HG03175 (cell line): ENCODE measurements around the gene LDLRAD4.

Experiments
- ATAC-seq: cut with Tn5 transposase; IDR thresholded peaks from one replicate; pipeline ENCODE4 v1.9.1; 2021; ENCODE audit warnings: mild to moderate bottlenecking, moderate library complexity; ENCODE audit not compliant: unreplicated experiment

The LDLRAD4 gene

GRCh38 chr18:13218368-13218991 lies at the start of gene LDLRAD4:
Gene LDLRAD4 (plus strand): TSS chr18:13218760.
- ATAC-seq, result no peak

- no peak for ATAC-seq
Observed at GRCh38 chr18:13173578-13174145, 44.9 kb upstream of the LDLRAD4 start.

GRCh38 chr18:13175266-13175665 lies 43.3 kb upstream of the LDLRAD4 start:
- ATAC-seq, result no peak

- no peak for ATAC-seq
Observed at GRCh38 chr18:13175754-13176210, 42.8 kb upstream of the LDLRAD4 start.

- no peak for ATAC-seq
Observed at GRCh38 chr18:13176847-13177246, 41.7 kb upstream of the LDLRAD4 start.

- no peak for ATAC-seq
Observed at GRCh38 chr18:13178197-13178596, 40.4 kb upstream of the LDLRAD4 start.

- no peak for ATAC-seq
Observed at GRCh38 chr18:13178976-13179375, 39.6 kb upstream of the LDLRAD4 start.

GRCh38 chr18:13179566-13180113 lies 38.9 kb upstream of the LDLRAD4 start:
- ATAC-seq, result no peak

- ATAC-seq, result no peak
Observed at GRCh38 chr18:13180614-13181375, 37.8 kb upstream of the LDLRAD4 start.

- no peak for ATAC-seq
Observed at GRCh38 chr18:13181765-13182164, 36.8 kb upstream of the LDLRAD4 start.

- ATAC-seq, result no peak
Observed at GRCh38 chr18:13183359-13183758, 35.2 kb upstream of the LDLRAD4 start.

- ATAC-seq, result no peak
Observed at GRCh38 chr18:13183790-13184189, 34.8 kb upstream of the LDLRAD4 start.

GRCh38 chr18:13184396-13184795 lies 34.2 kb upstream of the LDLRAD4 start:
- no peak for ATAC-seq

- no peak for ATAC-seq
Observed at GRCh38 chr18:13185675-13186198, 32.8 kb upstream of the LDLRAD4 start.

GRCh38 chr18:13186687-13187086 lies 31.9 kb upstream of the LDLRAD4 start:
- no peak for ATAC-seq

- ATAC-seq, result no peak
Observed at GRCh38 chr18:13187498-13187897, 31.1 kb upstream of the LDLRAD4 start.

GRCh38 chr18:13191031-13191430 lies 27.5 kb upstream of the LDLRAD4 start:
- no peak for ATAC-seq

- ATAC-seq, result no peak
Observed at GRCh38 chr18:13191779-13192178, 26.8 kb upstream of the LDLRAD4 start.

GRCh38 chr18:13192970-13193369 lies 25.6 kb upstream of the LDLRAD4 start:
- no peak for ATAC-seq

GRCh38 chr18:13194239-13194638 lies 24.3 kb upstream of the LDLRAD4 start:
- ATAC-seq, result no peak

- no peak for ATAC-seq
Observed at GRCh38 chr18:13198701-13199100, 19.9 kb upstream of the LDLRAD4 start.

- ATAC-seq, result no peak
Observed at GRCh38 chr18:13199169-13199568, 19.4 kb upstream of the LDLRAD4 start.
